Measurements from ENCODE around the gene ASPM.
"Not testable (repeated sequence)": the region's sequence is repeated elsewhere in the genome, so short reads cannot be mapped to it uniquely, and the experiment has no call there.

The ASPM gene

GRCh38 chr1:197101978-197102377, 44.5 kb downstream of the ASPM start:
- DNase-seq (ENCODE audit: low read depth), result no peak
- H3K4me3 ChIP-seq (ENCODE audit: low read length), result no peak overlapping the region
- TF ChIP-seq, protein P1, sequence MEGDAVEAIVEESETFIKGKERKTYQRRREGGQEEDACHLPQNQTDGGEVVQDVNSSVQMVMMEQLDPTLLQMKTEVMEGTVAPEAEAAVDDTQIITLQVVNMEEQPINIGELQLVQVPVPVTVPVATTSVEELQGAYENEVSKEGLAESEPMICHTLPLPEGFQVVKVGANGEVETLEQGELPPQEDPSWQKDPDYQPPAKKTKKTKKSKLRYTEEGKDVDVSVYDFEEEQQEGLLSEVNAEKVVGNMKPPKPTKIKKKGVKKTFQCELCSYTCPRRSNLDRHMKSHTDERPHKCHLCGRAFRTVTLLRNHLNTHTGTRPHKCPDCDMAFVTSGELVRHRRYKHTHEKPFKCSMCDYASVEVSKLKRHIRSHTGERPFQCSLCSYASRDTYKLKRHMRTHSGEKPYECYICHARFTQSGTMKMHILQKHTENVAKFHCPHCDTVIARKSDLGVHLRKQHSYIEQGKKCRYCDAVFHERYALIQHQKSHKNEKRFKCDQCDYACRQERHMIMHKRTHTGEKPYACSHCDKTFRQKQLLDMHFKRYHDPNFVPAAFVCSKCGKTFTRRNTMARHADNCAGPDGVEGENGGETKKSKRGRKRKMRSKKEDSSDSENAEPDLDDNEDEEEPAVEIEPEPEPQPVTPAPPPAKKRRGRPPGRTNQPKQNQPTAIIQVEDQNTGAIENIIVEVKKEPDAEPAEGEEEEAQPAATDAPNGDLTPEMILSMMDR (conservative IDR thresholded peaks at IDR 0.05; ENCODE audit: low read length), result no peak

DNA sequence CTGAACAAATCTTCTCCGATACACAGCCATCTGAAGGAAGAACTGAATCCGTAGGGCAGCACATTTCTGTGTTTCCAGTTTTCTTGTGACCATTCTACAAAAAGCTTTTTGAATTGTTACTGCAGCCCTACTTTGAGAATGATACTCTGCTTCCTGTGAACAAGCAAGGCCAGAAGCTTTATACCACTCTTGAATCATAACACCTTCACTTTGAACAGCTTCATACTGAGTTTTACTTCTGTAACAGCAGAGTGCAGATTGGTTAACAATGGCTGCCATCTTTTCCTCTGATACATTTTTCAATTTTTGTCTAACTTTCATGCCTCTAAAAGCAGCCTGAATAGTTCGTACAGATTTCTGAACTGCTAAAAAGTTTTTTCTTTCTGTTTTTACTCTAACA, 45.8 kb downstream of the ASPM start:
- DNase-seq (ENCODE audit: low read depth), result no peak
- TF ChIP-seq, protein P1 (conservative IDR thresholded peaks at IDR 0.05; ENCODE audit: low read length), result no peak
- no peak overlapping the region for H3K4me3 ChIP-seq (ENCODE audit: low read length)

GRCh38 chr1:197099444-197099843, 47.0 kb downstream of the ASPM start:
- TF ChIP-seq, protein P1 (conservative IDR thresholded peaks at IDR 0.05; ENCODE audit: low read length), result no peak
- H3K4me3 ChIP-seq (ENCODE audit: low read length), result no peak overlapping the region
- DNase-seq (ENCODE audit: low read depth), result no peak

DNA sequence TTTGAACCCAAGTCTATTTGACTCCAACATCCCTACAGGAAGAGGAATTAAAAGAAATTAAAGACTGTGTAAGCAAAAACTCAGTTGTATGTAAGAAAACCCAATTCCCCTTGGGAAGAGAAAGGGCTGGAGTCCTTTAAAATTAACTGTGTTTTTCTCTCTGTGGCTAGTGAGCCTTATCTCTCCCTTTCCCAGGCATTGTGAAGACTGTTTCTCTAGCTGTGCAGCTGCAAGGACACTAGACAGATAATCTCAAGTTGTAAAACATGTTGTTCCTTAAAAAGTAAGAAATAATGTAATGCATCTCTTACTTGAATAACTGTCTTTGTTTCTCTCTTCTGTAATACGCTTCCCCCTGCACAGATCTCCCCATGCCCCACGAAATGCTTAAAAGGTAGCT, 49.5 kb downstream of the ASPM start:
- not testable (repeated sequence) for H3K4me3 ChIP-seq (ENCODE audit: low read length); DNase-seq (ENCODE audit: low read depth)

- TF ChIP-seq, protein P1 (conservative IDR thresholded peaks at IDR 0.05; ENCODE audit: low read length), result no peak
- no peak overlapping the region for H3K4me3 ChIP-seq (ENCODE audit: low read length)
- DNase-seq (ENCODE audit: low read depth), result no peak
These were observed 50.3 kb downstream of the ASPM start for GRCh38 chr1:197096137-197096536.

DNA sequence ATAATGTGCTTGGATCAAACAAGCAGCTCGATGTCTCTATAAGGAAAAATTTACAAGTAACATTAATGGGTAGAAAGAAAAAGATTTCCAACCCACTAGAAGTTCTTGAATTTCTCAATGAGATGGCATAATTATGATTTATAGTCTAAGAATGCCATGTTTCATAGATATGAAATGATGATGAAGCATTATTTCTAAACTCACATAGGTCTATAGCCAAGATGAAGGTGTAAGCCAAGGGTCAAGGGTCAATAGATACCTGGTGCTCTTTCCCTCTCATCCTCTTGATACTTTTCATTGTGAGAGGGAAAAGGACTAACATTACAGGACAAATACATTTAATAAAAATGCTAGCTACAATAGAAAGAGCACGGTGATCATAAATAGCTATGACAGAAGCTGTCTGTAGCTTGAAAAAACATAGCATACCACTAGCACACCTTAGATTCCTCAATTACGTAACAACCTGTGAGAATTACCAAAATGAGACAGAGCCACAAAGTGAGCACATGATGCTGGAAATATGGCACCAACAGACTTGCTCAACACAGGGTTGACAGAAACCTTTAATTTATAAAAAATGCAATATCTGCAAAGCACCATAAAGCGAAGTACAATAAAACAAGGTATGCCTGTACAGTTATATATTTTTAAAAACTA, 53.1 kb downstream of the ASPM start:
- TF ChIP-seq, protein P1 (conservative IDR thresholded peaks at IDR 0.05; ENCODE audit: low read length), result no peak
- H3K4me3 ChIP-seq (ENCODE audit: low read length), result no peak overlapping the region

GRCh38 chr1:197092491-197093023, 53.9 kb downstream of the ASPM start:
- TF ChIP-seq, protein P1 (conservative IDR thresholded peaks at IDR 0.05; ENCODE audit: low read length), result no peak
- H3K4me3 ChIP-seq (ENCODE audit: low read length), result no peak overlapping the region
- peak; percentile 56 for DNase-seq (ENCODE audit: low read depth)

More for the DNA sequence above, 53.1 kb downstream of the ASPM start:
- DNase-seq (ENCODE audit: low read depth), result no peak
